Measurements from ENCODE around the gene CACNB3. TPM values are rescaled to one million over a fixed set of nuclear protein-coding genes. Genes with fewer than 3 reads are reported as not detected.
A peak's percentile ranks its signal among the peaks of the same experiment; 100 is the strongest.
"Not testable (repeated sequence)": the region's sequence is repeated elsewhere in the genome, so short reads cannot be mapped to it uniquely, and the experiment has no call there.

CACNB3 gene
- polyA plus RNA-seq, 6 donors from 2014 or later: 0.17 to 1.0 (median 0.23) TPM; not detected in 3

- Mint-ChIP-seq H3K27me3 (no peaks in the 10 kb centered on the region), H3K27ac (no peak overlapping the region), H3K36me3 (peaks cover 19 to 26% of the 10 kb centered on the region in 2 donors), H3K4me3 (no peak overlapping the region), H3K9me3 (peaks cover 0 to 1% (median 0%) of the 10 kb centered on the region in 7 donors), H3K4me1 (peaks cover 0 to 13% (median 2%) of the 10 kb centered on the region in 3 donors)
- ATAC-seq (ENCODE audit: low read depth in 2 of 2): no peak
- DNase-seq: no peak
Measured at GRCh38 chr12:48827513-48828096, 9.3 kb downstream of the CACNB3 start.

- Mint-ChIP-seq H3K4me1 (peaks cover 0 to 13% (median 2%) of the 10 kb centered on the region in 3 donors), H3K27me3 (no peaks in the 10 kb centered on the region), H3K9me3 (peaks cover 0 to 1% (median 0%) of the 10 kb centered on the region in 7 donors), H3K36me3 (peaks cover 22 to 26% of the 10 kb centered on the region in 2 donors), H3K27ac (peak overlapping the region in 1 of 6 donors; percentile 71), H3K4me3 (no peak overlapping the region)
- DNase-seq (no peak), ATAC-seq (ENCODE audit: low read depth in 2 of 2) (no peak)
Measured at GRCh38 chr12:48828293-48828692, 10.0 kb downstream of the CACNB3 start.

GRCh38 chr12:48828841-48829575 is 10.7 kb downstream of the CACNB3 start:
- Mint-ChIP-seq H3K27me3 (no peaks in the 10 kb centered on the region), H3K9me3 (peaks cover 0 to 1% (median 0%) of the 10 kb centered on the region in 7 donors), H3K36me3 (peaks cover 26% of the 10 kb centered on the region in 2 donors), H3K4me1 (peaks cover 0 to 13% (median 2%) of the 10 kb centered on the region in 3 donors), H3K27ac (no peak overlapping the region), H3K4me3 (no peak overlapping the region)
- no peak for ATAC-seq (ENCODE audit: low read depth in 2 of 2)
- DNase-seq: no peak

DNA sequence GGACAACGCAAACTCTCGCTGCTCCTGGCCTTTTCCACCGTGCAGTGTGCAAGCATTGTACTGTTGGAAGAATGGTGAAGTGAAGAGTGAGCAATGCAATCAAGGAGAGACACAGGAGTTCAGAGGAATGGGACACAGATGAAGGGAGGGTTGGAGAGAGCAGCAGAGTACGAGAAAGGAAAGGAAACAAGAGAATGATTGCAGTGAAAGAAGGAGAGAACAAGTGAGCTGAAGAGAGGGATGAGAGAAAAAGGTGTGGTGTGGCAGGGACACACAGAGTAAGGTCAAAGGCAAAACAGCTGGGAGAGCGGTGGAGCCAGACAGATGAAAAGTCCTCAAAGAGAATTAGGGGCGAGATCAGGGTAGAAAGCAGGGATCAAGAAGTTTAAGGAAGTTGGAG is 13.0 kb downstream of the CACNB3 start:
- no peak overlapping the region for H3K4me3 Mint-ChIP-seq
- peaks cover 30 to 32% of the 10 kb centered on the region in 2 donors for H3K36me3 Mint-ChIP-seq
- H3K27ac Mint-ChIP-seq: no peak overlapping the region
- H3K9me3 Mint-ChIP-seq: no peaks in the 10 kb centered on the region
- ATAC-seq (ENCODE audit: low read depth in 2 of 2) (no peak), DNase-seq (no peak)
- peaks cover 0 to 5% (median 0%) of the 10 kb centered on the region in 3 donors for H3K4me1 Mint-ChIP-seq
- no peaks in the 10 kb centered on the region for H3K27me3 Mint-ChIP-seq

DNA sequence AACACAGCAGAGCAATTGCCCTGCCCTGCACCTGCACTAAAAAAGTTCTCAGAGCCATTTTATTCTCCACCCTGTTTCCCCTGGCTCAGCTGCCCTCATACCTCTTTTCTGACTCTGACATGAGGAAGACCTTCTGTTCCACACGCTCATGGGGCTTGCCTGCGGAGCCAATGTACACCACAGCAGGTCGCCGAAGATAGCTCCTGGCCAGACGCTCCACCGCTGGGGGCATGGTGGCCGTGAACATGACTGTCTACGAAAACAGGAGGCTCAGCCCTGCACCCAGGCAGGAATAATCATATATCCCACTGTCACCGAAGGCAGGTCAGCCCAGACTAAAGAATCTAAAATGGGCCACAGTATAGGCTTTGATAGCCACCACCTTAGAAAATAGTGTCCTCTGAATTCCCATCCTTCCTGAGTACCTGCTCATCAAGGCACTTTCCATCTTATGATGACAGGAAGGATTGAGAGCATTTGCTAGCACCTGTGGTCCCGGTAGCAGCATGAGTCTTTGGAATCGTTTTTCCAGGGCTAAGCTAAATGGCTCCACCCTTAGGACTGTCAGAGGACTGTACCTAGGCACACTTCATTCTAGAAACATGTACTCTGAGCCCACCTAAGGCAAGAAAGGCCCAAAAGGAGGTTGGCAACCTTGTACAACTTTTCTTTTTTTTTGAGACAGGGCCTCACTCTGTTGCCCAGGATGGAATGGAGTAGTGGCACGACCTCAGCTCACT is 14.2 kb downstream of the CACNB3 start:
- ATAC-seq (ENCODE audit: low read depth in 2 of 2): no peak
- no peak for DNase-seq
- H3K4me3 Mint-ChIP-seq: no peak overlapping the region
- H3K27ac Mint-ChIP-seq: no peak overlapping the region
- no peaks in the 10 kb centered on the region for H3K27me3 Mint-ChIP-seq
- H3K4me1 Mint-ChIP-seq: peaks cover 0 to 4% (median 0%) of the 10 kb centered on the region in 3 donors
- peaks cover 40 to 45% of the 10 kb centered on the region in 2 donors for H3K36me3 Mint-ChIP-seq
- no peaks in the 10 kb centered on the region for H3K9me3 Mint-ChIP-seq

- DNase-seq (no peak), ATAC-seq (ENCODE audit: low read depth in 2 of 2) (no peak)
- H3K4me1 Mint-ChIP-seq: no peaks in the 10 kb centered on the region
- H3K27ac Mint-ChIP-seq: no peak overlapping the region
- H3K27me3 Mint-ChIP-seq: no peaks in the 10 kb centered on the region
- peaks cover 25 to 26% of the 10 kb centered on the region in 2 donors for H3K36me3 Mint-ChIP-seq
- H3K9me3 Mint-ChIP-seq: no peaks in the 10 kb centered on the region
- no peak overlapping the region for H3K4me3 Mint-ChIP-seq
Measured at GRCh38 chr12:48838048-48838447, 19.8 kb downstream of the CACNB3 start.

DNA sequence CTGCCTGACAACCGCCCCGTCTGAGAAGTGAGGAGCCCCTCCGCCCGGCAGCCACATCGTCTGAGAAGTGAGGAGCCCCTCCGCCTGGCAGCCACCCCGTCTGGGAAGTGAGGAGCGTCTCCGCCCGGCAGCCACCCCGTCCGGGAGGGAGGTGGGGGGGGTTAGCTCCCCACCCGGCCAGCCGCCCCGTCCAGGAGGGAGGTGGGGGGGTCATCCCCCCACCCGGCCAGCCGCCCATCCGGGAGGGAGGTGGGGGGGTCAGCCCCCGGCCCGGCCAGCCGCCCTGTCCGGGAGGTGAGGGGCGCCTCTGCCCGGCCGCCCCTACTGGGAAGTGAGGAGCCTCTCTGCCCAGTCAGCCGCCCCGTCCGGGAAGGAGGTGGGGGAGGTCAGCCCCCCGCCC is 23.7 kb downstream of the CACNB3 start:
- H3K4me3 Mint-ChIP-seq; ATAC-seq (ENCODE audit: low read depth in 2 of 2); H3K27ac Mint-ChIP-seq; H3K4me1 Mint-ChIP-seq; H3K27me3 Mint-ChIP-seq; H3K9me3 Mint-ChIP-seq; DNase-seq: not testable (repeated sequence)
- H3K36me3 Mint-ChIP-seq: peaks cover 12 to 19% of the 10 kb centered on the region in 2 donors

DNA sequence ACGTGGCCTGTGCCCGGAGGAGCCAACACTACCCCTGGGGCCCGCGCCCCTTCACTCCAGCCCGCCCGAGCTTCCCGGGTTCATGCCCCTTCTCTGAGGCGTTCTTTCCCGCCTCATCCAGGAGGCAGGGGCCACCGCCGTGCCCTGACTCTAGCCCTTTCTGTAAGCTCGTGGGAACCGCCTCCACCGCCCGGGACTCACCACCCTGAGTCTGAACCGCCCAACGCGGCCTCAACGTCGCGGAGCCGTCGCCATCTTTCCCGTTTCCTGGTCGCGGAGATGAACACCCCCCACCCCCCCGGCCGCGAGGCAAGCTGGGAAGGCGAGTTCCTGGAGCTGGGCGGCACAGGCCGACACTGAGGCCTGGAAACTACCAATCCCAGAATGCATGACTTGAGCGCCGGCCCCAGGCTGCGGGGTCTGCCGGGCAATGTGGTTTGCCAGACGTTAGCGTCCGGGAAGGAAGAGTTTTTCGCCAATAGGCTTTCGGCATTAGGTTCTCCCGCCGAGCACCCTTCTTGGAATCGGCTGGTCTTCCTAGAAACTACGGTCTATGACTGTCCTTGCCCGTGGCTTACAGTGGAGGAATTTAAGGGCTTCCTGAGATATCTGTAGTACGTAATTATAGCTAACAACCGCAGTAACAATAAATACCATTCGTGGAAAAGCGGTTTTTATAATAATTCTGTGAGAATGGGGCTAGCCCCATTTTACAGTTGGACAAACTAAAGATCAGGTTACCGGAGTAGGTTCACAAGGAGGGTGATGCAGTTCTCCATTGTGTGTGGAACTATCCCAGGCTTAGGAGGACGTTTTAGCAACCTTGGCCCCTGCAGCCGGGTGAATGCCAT is 33.8 kb downstream of the CACNB3 start, which contains the start of gene DDX23:
TSS of gene DDX23 (minus strand) at position 281 of the 851 bp plus-strand sequence. CDS start 6,381 bp downstream, outside the sequence.
- peak; percentile 95 to 96 for ATAC-seq (ENCODE audit: low read depth in 2 of 2)
- H3K4me1 Mint-ChIP-seq: peaks cover 26 to 43% (median 42%) of the 10 kb centered on the region in 3 donors

DNA sequence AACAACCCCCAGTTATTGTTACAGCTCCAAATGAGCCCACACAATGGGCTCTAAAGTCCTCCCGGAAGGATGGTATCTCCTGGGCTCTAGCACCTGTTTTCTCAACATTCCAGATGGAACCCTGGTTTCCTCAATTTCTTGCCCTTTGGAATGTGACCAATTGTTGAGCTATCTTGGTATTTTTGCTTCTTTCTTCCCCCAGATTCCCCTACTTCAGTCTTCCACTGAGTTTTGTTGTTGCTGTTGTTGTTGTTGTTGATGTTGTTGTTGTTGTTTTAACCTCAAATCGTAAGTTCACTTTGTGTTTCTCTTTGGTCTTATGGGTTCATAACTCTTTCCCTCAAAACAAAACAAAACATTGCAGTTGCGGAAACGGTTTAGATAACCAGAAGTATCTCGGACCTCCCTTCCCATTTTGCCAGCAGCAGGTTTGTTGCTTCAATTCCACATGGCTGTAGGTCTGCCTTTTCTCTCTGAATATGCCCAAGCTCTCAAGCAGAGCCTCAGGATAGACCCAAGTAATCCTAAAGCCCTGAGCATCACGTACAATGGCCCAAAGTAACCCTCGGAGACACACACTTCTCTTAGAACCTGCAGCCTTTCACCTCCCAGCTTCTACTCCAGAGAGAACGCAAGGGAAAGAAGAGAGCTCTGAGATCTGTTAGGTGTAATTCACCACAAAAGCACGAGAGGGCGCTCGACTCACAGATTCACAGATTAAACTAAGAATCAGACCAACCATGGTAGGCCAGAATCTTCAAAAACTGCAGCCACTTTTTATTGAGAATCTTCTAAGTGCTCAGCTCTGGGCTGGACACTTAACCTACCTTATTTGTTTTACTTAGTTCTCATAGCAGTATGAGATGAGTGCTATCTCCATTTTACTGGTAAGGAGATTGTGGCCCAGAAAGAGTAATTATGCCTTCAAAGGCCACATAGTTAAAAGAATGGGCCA is 34.7 kb downstream of the CACNB3 start:
- DNase-seq (peak; percentile 84), ATAC-seq (ENCODE audit: low read depth in 2 of 2) (peak; percentile 21 to 36)
- peaks cover 26 to 43% (median 41%) of the 10 kb centered on the region in 3 donors for H3K4me1 Mint-ChIP-seq
- peak overlapping the region; percentile 93 to 99 (median 97) for H3K4me3 Mint-ChIP-seq
- peak overlapping the region; percentile 92 to 98 (median 98) for H3K27ac Mint-ChIP-seq
- H3K36me3 Mint-ChIP-seq: peaks cover 0 to 7% of the 10 kb centered on the region in 2 donors
- no peaks in the 10 kb centered on the region for H3K9me3 Mint-ChIP-seq
- no peaks in the 10 kb centered on the region for H3K27me3 Mint-ChIP-seq

More for the DNA sequence above, 33.8 kb downstream of the CACNB3 start, which contains the start of gene DDX23:
- peak within 1 kb of the TSS; percentile 93 to 99 (median 97) for H3K4me3 Mint-ChIP-seq
- H3K27me3 Mint-ChIP-seq: no peaks in the 10 kb centered on the region
- no peaks in the 10 kb centered on the region for H3K9me3 Mint-ChIP-seq
- peaks cover 0 to 7% of the 10 kb centered on the region in 2 donors for H3K36me3 Mint-ChIP-seq
- DNase-seq: peak; percentile 87
- H3K27ac Mint-ChIP-seq: peak within 1 kb of the TSS; percentile 97 to 99 (median 98)

DNA sequence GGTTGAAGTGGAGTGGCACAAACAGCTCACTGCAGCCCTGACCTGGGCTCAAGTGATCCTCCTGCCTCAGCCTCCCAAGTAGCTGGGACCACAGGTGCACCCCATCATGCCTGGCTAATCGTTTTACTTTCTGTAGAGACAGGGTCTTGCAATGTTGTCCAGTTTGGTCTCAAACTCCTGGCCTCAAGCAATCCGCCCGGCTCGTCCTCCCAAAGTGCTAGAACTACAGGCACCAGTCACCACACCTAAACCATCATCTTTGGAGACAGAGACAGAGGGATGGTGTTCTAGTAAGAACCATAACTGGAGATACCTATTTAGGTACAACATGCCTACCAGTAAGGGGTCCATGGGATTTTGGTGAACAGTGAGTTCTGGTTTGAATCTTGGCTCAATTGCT is 36.2 kb downstream of the CACNB3 start:
- Mint-ChIP-seq H3K9me3 (no peaks in the 10 kb centered on the region), H3K4me3 (peak overlapping the region in 1 of 8 donors; percentile 25), H3K27me3 (no peaks in the 10 kb centered on the region), H3K4me1 (peaks cover 22 to 37% (median 32%) of the 10 kb centered on the region in 3 donors), H3K36me3 (peaks cover 0 to 7% of the 10 kb centered on the region in 2 donors), H3K27ac (peak overlapping the region in 2 of 6 donors; percentile 39 to 52)
- DNase-seq (no peak), ATAC-seq (ENCODE audit: low read depth in 2 of 2) (no peak)

DNA sequence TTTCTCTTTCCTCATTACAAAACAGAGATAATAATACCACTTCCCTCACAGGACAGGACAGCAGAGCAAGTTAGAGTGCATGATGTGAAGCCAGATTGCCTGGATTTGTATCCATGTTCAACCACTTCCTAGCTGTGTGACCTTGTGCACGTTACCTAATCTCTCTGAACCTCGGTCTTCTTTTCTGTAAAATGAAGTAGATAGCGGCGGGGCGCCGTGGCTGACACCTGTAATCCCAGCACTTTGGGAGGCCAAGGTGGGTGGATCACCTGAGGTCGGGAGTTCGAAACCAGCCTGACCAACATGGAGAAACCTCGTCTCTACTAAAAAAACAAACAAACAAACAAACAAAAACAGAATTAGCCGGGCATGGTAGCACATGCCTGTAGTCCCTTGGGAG is 36.6 kb downstream of the CACNB3 start:
- H3K36me3 Mint-ChIP-seq; H3K9me3 Mint-ChIP-seq; ATAC-seq (ENCODE audit: low read depth in 2 of 2); H3K27me3 Mint-ChIP-seq; DNase-seq: not testable (repeated sequence)
- H3K4me3 Mint-ChIP-seq: peak overlapping the region in 1 of 8 donors; percentile 25
- H3K27ac Mint-ChIP-seq: peak overlapping the region in 1 of 6 donors; percentile 87
- peaks cover 18 to 32% (median 28%) of the 10 kb centered on the region in 3 donors for H3K4me1 Mint-ChIP-seq

DNA sequence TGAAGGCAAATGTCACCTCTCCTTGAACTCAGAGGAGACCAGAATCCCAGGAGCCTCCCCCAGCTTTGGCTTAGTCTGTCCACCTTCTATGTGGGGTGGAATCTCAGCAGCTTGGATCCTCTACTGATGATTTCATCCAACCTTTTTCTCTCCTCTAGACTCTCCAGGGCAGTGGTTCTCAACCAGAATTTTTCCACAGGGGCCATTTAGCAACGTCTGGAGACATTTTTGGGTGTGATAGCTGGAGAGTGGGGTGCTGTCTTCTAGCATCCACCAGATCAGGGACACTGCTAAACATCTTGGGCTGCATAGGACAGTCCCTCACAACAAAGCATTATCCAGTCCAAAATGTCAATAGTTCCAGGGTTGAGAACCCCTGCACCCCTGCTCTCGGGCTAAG is 38.1 kb downstream of the CACNB3 start:
- peaks cover 7 to 18% (median 13%) of the 10 kb centered on the region in 3 donors for H3K4me1 Mint-ChIP-seq
- H3K27ac Mint-ChIP-seq: no peak overlapping the region
- ATAC-seq (ENCODE audit: low read depth in 2 of 2): no peak
- DNase-seq: no peak
- H3K9me3 Mint-ChIP-seq: no peaks in the 10 kb centered on the region
- no peak overlapping the region for H3K4me3 Mint-ChIP-seq
- no peaks in the 10 kb centered on the region for H3K27me3 Mint-ChIP-seq
- H3K36me3 Mint-ChIP-seq: no peaks in the 10 kb centered on the region

Data from naive B cell (primary cell).